Neutrophil (primary cell): Measurements from ENCODE around the gene DDX46.

ENCODE experiments used
- H3K27ac ChIP-seq: fragments of 200-600 bp; sonication (generic); 2 replicates; pipeline ENCODE4 v1.5.1; 2016; ENCODE audit warnings: mild to moderate bottlenecking, moderate library complexity
- H3K27me3 ChIP-seq: fragments of 200-600 bp; sonication (generic); 2 replicates; pipeline ENCODE4 v1.6.0; 2016; ENCODE audit warnings: mild to moderate bottlenecking
- H3K36me3 ChIP-seq: fragments of 200-600 bp; sonication (generic); 2 replicates; pipeline ENCODE4 v1.5.1; 2017
- H3K4me1 ChIP-seq, 2 experiments: fragments of 200-600 bp in 1 of 2; sonication (generic) in 1 of 2; 1 replicate in 1 of 2; 2 replicates in 1 of 2; pipeline versions ENCODE4 v1.5.1 to v1.6.1; 2013 to 2016; ENCODE audit warnings: low read depth in 1 of 2, low read length in 1 of 2, mild to moderate bottlenecking in 1 of 2, moderate library complexity in 1 of 2; ENCODE audit not compliant: control insufficient read depth in 1 of 2, insufficient read depth in 1 of 2
- H3K4me3 ChIP-seq, 2 experiments: fragments of 200-600 bp in 1 of 2; sonication (generic) in 1 of 2; 1 replicate in 1 of 2; 2 replicates in 1 of 2; pipeline ENCODE4 v1.5.1; 2013 to 2016; ENCODE audit warnings: low read depth in 1 of 2, low read length in 1 of 2, mild to moderate bottlenecking in 1 of 2, moderate library complexity in 1 of 2
- H3K9me3 ChIP-seq: fragments of 200-600 bp; sonication (generic); 2 replicates; pipeline ENCODE4 v1.5.1; 2016
- TF ChIP-seq, protein P1 (sequence below): fragments of 200-600 bp; sonication (generic); IDR thresholded peaks from 2 replicates; pipeline ENCODE4 v1.5.1; 2016; ENCODE audit warnings: antibody characterized with exemption

The DDX46 gene

DNA sequence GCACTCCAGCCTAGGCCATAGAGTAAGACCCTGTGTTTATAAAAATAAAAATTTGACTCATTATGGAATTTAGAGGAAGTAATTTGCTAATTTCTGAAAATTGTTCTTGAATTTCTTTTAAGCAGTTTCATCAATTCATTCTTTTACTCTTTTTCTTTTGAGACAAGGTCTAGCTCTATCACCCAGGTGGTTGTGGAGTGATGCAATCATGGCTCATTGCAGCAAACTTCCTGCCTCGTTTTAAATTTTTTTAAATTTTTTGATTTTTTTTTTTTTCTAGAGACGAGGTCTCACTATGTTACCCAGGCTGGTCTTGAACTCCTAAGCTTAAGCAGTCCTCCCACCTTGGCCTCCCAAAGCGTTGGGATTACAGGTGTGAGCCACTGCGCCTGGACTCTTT lies 23.3 kb upstream of the DDX46 start:
- no peaks in the 10 kb centered on the region for H3K36me3 ChIP-seq
- peak overlapping the region; percentile 62 for H3K27ac ChIP-seq
- no peaks in the 10 kb centered on the region for H3K27me3 ChIP-seq
- no peaks in the 10 kb centered on the region for H3K9me3 ChIP-seq
- peaks cover 31 to 37% of the 10 kb centered on the region in 2 experiments for H3K4me1 ChIP-seq
- TF ChIP-seq, protein P1, sequence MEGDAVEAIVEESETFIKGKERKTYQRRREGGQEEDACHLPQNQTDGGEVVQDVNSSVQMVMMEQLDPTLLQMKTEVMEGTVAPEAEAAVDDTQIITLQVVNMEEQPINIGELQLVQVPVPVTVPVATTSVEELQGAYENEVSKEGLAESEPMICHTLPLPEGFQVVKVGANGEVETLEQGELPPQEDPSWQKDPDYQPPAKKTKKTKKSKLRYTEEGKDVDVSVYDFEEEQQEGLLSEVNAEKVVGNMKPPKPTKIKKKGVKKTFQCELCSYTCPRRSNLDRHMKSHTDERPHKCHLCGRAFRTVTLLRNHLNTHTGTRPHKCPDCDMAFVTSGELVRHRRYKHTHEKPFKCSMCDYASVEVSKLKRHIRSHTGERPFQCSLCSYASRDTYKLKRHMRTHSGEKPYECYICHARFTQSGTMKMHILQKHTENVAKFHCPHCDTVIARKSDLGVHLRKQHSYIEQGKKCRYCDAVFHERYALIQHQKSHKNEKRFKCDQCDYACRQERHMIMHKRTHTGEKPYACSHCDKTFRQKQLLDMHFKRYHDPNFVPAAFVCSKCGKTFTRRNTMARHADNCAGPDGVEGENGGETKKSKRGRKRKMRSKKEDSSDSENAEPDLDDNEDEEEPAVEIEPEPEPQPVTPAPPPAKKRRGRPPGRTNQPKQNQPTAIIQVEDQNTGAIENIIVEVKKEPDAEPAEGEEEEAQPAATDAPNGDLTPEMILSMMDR: no peak
- peak overlapping the region; percentile 3 to 20 for H3K4me3 ChIP-seq

DNA sequence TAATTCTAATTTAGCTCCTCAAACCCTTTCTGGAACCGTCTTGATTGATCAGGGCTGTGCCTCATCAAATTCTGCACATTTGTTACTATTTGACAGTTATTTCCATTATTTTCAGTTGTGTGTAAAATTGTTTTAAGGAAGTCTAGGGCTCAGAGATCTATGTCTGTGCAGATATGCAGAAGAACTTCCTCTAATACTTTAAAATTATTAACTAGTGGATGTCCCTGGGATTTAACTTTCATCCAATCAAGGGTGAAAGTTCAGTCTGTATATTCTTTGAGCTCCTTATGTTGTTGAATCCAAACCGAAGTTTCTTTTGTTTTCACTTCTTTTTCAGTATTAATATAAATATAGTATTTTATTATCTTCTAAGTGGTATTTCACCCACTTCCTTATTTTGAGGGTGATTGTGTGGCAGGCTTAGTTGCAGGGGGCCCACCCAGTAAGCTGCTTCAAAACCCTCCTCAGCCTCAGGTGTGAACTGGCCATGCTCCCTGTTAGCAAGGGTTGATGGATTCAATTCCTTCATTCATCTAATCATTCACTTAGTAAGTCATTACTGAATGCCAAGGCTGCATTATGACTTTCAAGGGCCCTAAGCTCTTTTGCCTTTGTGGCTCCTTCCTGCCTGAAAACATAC lies 22.3 kb upstream of the DDX46 start:
- Histone ChIP-seq H3K9me3 (no peaks in the 10 kb centered on the region), H3K4me1 (peaks cover 31 to 37% of the 10 kb centered on the region in 2 experiments), H3K4me3 (no peak overlapping the region), H3K27me3 (no peaks in the 10 kb centered on the region), H3K36me3 (no peaks in the 10 kb centered on the region), H3K27ac (peak overlapping the region; percentile 62)
- TF ChIP-seq, protein P1: no peak

DNA sequence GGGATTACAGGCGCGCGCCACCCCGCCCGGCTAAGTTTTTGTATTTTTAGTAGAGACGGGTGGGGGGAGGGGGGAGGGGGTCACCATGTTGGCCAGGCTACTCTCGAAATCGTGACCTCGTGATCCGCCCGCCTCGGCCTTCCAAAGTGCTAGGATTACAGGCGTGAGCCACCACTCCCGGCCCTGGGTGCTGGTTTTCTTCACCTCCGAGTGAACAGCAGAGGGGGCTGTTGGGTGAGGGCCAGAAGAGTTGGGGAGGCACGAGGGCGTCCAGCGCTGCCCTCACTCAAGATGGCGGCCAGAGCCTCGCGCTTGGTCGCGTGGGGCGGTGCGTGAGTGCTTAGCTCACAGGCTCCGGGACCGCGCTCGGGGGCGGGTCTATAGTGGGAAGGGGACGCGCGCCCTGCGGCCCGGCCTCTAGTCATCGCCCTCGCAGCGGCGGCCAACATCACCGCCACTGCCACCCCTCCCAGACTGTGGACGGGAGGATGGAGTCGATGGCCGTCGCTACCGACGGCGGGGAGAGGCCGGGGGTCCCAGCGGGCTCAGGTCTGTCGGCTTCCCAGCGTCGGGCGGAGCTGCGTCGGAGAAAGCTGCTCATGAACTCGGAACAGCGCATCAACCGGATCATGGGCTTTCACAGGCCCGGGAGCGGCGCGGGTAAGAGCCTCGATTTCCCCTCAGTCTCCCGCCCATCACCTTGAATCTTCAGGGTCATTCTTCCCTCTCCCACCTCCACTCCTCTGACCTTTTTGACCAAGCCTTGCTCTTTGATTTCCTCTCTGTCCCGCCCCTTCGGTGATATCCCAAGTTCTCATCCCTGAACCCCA lies 20.2 kb upstream of the DDX46 start, which contains the start of gene CAMLG:
TSS of gene CAMLG (plus strand) at position 416 of the 830 bp plus-strand sequence. CDS start at position 489, 73 bp downstream.
- peak within 1 kb of the TSS; percentile 87 for H3K27ac ChIP-seq
- H3K36me3 ChIP-seq: peaks cover 7% of the 10 kb centered on the region
- H3K9me3 ChIP-seq: no peaks in the 10 kb centered on the region
- H3K4me3 ChIP-seq: peak within 1 kb of the TSS; percentile 79 to 89
- peaks cover 31 to 37% of the 10 kb centered on the region in 2 experiments for H3K4me1 ChIP-seq
- no peaks in the 10 kb centered on the region for H3K27me3 ChIP-seq
- TF ChIP-seq, protein P1: peak; percentile 83

DNA sequence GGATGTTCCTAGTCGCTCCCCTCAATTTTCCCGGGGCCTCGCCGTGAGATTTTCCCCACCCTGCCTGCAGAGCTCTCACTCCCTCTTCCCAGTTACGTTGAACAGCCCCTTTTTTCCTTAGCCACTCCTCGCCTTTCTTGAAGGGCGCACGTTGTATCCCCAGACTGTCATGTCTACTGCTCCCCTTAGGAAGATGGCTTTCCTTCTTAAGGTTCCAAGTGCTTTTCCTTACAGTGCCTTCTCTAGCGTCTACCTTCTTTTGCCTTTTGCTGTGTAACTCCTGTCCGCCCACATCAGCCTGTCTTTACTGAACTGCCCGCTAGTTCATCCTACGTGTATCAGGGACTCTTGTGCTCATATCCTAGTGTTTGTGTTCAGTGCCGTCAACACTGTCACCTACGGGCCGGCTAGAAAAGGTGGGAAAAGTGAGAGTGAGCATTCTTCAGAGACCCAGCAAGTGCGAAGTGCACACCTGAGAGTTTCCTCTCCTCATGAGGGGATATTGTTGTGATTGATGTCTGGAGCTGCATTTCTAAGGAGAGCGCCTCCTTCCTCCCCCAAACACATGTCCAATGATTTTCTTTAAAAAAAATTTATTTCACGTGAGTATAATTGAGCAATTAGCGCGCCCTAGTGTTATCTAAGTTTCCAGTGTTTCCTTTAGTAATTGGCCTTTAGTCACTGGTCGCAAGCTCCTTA lies 19.5 kb upstream of the DDX46 start:
- Histone ChIP-seq H3K27ac (peak overlapping the region; percentile 87), H3K27me3 (no peaks in the 10 kb centered on the region), H3K4me1 (peaks cover 31 to 37% of the 10 kb centered on the region in 2 experiments), H3K36me3 (peaks cover 7% of the 10 kb centered on the region), H3K9me3 (no peaks in the 10 kb centered on the region), H3K4me3 (peak overlapping the region; percentile 79 to 89)
- TF ChIP-seq, protein P1: no peak

DNA sequence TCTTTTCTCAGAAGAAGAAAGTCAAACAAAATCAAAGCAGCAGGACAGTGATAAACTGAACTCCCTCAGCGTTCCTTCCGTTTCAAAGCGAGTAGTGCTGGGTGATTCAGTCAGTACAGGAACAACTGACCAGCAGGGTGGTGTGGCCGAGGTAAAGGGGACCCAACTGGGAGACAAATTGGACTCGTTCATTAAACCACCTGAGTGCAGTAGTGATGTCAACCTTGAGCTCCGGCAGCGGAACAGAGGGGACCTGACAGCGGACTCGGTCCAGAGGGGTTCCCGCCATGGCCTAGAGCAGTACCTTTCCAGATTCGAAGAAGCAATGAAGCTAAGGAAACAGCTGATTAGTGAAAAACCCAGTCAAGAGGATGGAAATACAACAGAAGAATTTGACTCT lies 17.5 kb upstream of the DDX46 start:
- Histone ChIP-seq H3K4me3 (no peak overlapping the region), H3K36me3 (peaks cover 7% of the 10 kb centered on the region), H3K9me3 (no peaks in the 10 kb centered on the region), H3K27ac (no peak overlapping the region), H3K4me1 (peaks cover 19 to 24% of the 10 kb centered on the region in 2 experiments), H3K27me3 (no peaks in the 10 kb centered on the region)
- TF ChIP-seq, protein P1: no peak
